HEK293 (cell line): ENCODE measurements around the gene INHA.

ENCODE experiments used
- BCL11A ChIP-seq: fragments of 450-650 bp; formaldehyde crosslinking; IDR thresholded peaks from 2 replicates; pipeline ENCODE4 v1.5.1; 2016; ENCODE audit warnings: low read depth, missing biosample characterization, missing genetic modification characterization
- GLIS1 ChIP-seq: fragments of 450-650 bp; formaldehyde crosslinking; IDR thresholded peaks from 2 replicates; pipeline ENCODE4 v1.5.1; 2016; ENCODE audit warnings: missing biosample characterization, missing genetic modification characterization
- KLF1 ChIP-seq: fragments of 450-650 bp; formaldehyde crosslinking; IDR thresholded peaks from 2 replicates; pipeline ENCODE4 v1.5.1; 2016; ENCODE audit warnings: missing biosample characterization, missing genetic modification characterization
- KLF10 ChIP-seq: fragments of 450-650 bp; IDR thresholded peaks from 2 replicates; pipeline ENCODE4 v1.5.1; 2018; ENCODE audit warnings: missing biosample characterization, mild to moderate bottlenecking, missing genetic modification characterization
- MZF1 ChIP-seq: fragments of 450-650 bp; formaldehyde crosslinking; IDR thresholded peaks from 2 replicates; pipeline ENCODE4 v1.5.1; 2017; ENCODE audit warnings: missing biosample characterization, missing genetic modification characterization, borderline replicate concordance
- SCRT1 ChIP-seq: fragments of 450-650 bp; formaldehyde crosslinking; IDR thresholded peaks from 2 replicates; pipeline ENCODE4 v1.5.1; 2016; ENCODE audit warnings: missing biosample characterization, missing genetic modification characterization, borderline replicate concordance
- SP3 ChIP-seq: fragments of 450-650 bp; formaldehyde crosslinking; IDR thresholded peaks from 2 replicates; pipeline ENCODE4 v1.5.1; 2016; ENCODE audit warnings: missing biosample characterization, missing genetic modification characterization
- SP7 ChIP-seq: fragments of 450-650 bp; formaldehyde crosslinking; IDR thresholded peaks from 2 replicates; pipeline ENCODE4 v1.5.1; 2016; ENCODE audit warnings: missing biosample characterization, missing genetic modification characterization
- ZBTB17 ChIP-seq: fragments of 450-650 bp; formaldehyde crosslinking; IDR thresholded peaks from 2 replicates; pipeline ENCODE4 v1.5.1; 2016; ENCODE audit warnings: missing biosample characterization, missing genetic modification characterization
- ZBTB48 ChIP-seq: fragments of 450-650 bp; formaldehyde crosslinking; IDR thresholded peaks from 2 replicates; pipeline ENCODE4 v1.5.1; 2016; ENCODE audit warnings: missing biosample characterization, missing genetic modification characterization
- ZBTB7A ChIP-seq: fragments of 450-650 bp; formaldehyde crosslinking; IDR thresholded peaks from 2 replicates; pipeline ENCODE4 v1.5.1; 2016; ENCODE audit warnings: low read depth, missing biosample characterization, missing genetic modification characterization
- ZBTB8A ChIP-seq: fragments of 450-650 bp; formaldehyde crosslinking; IDR thresholded peaks from 2 replicates; pipeline ENCODE4 v1.5.1; 2016; ENCODE audit warnings: missing biosample characterization, missing genetic modification characterization
- ZFP37 ChIP-seq: fragments of 450-650 bp; formaldehyde crosslinking; IDR thresholded peaks from 2 replicates; pipeline ENCODE4 v1.5.1; 2016; ENCODE audit warnings: missing biosample characterization, missing genetic modification characterization
- ZFP69B ChIP-seq: fragments of 450-650 bp; formaldehyde crosslinking; IDR thresholded peaks from 2 replicates; pipeline ENCODE4 v1.5.1; 2016; ENCODE audit warnings: missing biosample characterization, missing genetic modification characterization
- ZNF202 ChIP-seq: fragments of 450-650 bp; formaldehyde crosslinking; IDR thresholded peaks from 2 replicates; pipeline ENCODE4 v1.5.1; 2016; ENCODE audit warnings: missing biosample characterization, missing genetic modification characterization, borderline replicate concordance
- ZNF366 ChIP-seq: fragments of 450-650 bp; formaldehyde crosslinking; conservative IDR thresholded peaks from 2 replicates; pipeline ENCODE4 v1.5.1; 2016; ENCODE audit warnings: missing biosample characterization, missing genetic modification characterization
- ZNF510 ChIP-seq: fragments of 450-650 bp; formaldehyde crosslinking; IDR thresholded peaks from 2 replicates; pipeline ENCODE4 v1.5.1; 2018; ENCODE audit warnings: mild to moderate bottlenecking, missing genetic modification characterization, missing biosample characterization; ENCODE audit not compliant: insufficient replicate concordance
- ZNF514 ChIP-seq: fragments of 450-650 bp; formaldehyde crosslinking; IDR thresholded peaks from 2 replicates; pipeline ENCODE4 v1.5.1; 2016; ENCODE audit warnings: missing biosample characterization, missing genetic modification characterization
- ZNF571 ChIP-seq: fragments of 450-650 bp; formaldehyde crosslinking; IDR thresholded peaks from 2 replicates; pipeline ENCODE4 v1.5.0; 2017; ENCODE audit warnings: missing biosample characterization, missing genetic modification characterization
- ZXDB ChIP-seq: fragments of 450-650 bp; formaldehyde crosslinking; IDR thresholded peaks from 2 replicates; pipeline ENCODE4 v1.5.1; 2016; ENCODE audit warnings: missing biosample characterization, missing genetic modification characterization
- TF ChIP-seq, protein P1 (sequence below): fragments of 450-650 bp; formaldehyde crosslinking; IDR thresholded peaks from 2 replicates; pipeline ENCODE4 v1.5.0; 2017; ENCODE audit warnings: missing biosample characterization, missing genetic modification characterization, borderline replicate concordance
- TF ChIP-seq, protein P2 (sequence below): fragments of 450-650 bp; formaldehyde crosslinking; conservative IDR thresholded peaks from 2 replicates; pipeline ENCODE4 v1.5.1; 2016; ENCODE audit warnings: low read depth, missing biosample characterization, missing genetic modification characterization
- TF ChIP-seq, protein P3 (sequence below): fragments of 450-650 bp; formaldehyde crosslinking; IDR thresholded peaks from 2 replicates; pipeline ENCODE4 v1.5.1; 2016; ENCODE audit warnings: missing biosample characterization, missing genetic modification characterization
- TF ChIP-seq, protein P4 (sequence below): fragments of 450-650 bp; formaldehyde crosslinking; IDR thresholded peaks from 2 replicates; pipeline ENCODE4 v1.5.1; 2016; ENCODE audit warnings: missing biosample characterization, missing genetic modification characterization
- TF ChIP-seq, protein P5 (sequence below): fragments of 450-650 bp; formaldehyde crosslinking; IDR thresholded peaks from 2 replicates; pipeline ENCODE4 v1.5.1; 2017; ENCODE audit warnings: missing biosample characterization, missing genetic modification characterization

The INHA gene

DNA sequence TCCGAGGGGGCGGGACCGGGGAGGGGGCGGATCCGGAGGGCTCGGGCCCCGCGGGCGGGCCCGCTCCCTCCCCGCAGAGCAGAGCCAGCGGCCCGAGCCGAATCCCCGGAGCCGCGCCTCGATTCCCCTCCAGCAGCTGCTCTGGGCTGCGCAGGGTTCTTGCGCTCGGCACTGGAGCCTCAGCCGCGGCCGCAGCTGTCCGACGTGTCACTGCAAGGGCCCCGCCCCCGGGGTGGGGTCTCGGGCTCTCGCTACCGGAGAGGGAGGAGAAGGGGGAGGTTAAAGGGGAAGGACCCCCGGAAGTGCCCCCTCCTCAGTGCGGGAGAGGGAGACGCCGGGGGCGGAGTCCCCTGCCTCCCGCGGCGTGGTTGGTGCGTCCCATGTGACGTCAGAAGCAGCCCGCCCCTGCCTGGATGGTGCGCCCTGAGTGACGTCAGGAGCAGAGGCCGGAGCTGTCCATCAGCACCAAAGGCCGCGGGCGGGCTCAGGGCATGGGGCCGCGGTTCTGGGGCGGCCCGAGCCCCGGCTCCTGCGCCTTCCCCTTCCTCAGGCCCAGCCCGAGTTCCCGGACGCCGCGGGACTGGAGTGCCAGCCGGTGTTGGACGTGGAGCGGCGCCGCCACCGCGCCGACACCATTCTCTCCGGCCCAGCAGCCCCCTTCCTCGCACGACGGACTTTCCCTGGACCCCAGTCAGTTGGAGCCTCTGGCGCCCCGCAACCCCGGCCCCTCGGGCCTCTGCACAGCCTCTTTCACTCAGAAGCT, 28.3 kb upstream of the INHA start, which contains the start of the genes CHPF and TMEM198 (continued):
- TF ChIP-seq, protein P1, sequence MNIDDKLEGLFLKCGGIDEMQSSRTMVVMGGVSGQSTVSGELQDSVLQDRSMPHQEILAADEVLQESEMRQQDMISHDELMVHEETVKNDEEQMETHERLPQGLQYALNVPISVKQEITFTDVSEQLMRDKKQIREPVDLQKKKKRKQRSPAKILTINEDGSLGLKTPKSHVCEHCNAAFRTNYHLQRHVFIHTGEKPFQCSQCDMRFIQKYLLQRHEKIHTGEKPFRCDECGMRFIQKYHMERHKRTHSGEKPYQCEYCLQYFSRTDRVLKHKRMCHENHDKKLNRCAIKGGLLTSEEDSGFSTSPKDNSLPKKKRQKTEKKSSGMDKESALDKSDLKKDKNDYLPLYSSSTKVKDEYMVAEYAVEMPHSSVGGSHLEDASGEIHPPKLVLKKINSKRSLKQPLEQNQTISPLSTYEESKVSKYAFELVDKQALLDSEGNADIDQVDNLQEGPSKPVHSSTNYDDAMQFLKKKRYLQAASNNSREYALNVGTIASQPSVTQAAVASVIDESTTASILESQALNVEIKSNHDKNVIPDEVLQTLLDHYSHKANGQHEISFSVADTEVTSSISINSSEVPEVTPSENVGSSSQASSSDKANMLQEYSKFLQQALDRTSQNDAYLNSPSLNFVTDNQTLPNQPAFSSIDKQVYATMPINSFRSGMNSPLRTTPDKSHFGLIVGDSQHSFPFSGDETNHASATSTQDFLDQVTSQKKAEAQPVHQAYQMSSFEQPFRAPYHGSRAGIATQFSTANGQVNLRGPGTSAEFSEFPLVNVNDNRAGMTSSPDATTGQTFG (tag by site-specific recombination), result no peak
- TF ChIP-seq, protein P2, sequence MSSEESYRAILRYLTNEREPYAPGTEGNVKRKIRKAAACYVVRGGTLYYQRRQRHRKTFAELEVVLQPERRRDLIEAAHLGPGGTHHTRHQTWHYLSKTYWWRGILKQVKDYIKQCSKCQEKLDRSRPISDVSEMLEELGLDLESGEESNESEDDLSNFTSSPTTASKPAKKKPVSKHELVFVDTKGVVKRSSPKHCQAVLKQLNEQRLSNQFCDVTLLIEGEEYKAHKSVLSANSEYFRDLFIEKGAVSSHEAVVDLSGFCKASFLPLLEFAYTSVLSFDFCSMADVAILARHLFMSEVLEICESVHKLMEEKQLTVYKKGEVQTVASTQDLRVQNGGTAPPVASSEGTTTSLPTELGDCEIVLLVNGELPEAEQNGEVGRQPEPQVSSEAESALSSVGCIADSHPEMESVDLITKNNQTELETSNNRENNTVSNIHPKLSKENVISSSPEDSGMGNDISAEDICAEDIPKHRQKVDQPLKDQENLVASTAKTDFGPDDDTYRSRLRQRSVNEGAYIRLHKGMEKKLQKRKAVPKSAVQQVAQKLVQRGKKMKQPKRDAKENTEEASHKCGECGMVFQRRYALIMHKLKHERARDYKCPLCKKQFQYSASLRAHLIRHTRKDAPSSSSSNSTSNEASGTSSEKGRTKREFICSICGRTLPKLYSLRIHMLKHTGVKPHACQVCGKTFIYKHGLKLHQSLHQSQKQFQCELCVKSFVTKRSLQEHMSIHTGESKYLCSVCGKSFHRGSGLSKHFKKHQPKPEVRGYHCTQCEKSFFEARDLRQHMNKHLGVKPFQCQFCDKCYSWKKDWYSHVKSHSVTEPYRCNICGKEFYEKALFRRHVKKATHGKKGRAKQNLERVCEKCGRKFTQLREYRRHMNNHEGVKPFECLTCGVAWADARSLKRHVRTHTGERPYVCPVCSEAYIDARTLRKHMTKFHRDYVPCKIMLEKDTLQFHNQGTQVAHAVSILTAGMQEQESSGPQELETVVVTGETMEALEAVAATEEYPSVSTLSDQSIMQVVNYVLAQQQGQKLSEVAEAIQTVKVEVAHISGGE (tag by site-specific recombination), result peak; percentile 96
- TF ChIP-seq ZFP37 (tag by site-specific recombination) (peak; percentile 60; the same call in 1 of the 2 replicates), BCL11A (peak; percentile 77; the same call in 1 of the 2 replicates), ZNF202 (tag by site-specific recombination) (no peak), ZBTB48 (tag by site-specific recombination) (0 out of 2 replicates have a peak, but pooled peaks have one; percentile 54), KLF1 (peak; percentile 66; the same call in 1 of the 2 replicates), ZNF366 (tag by site-specific recombination) (no peak; the same call in 1 of the 2 replicates), SP3 (tag by site-specific recombination) (peak; percentile 96), ZFP69B (tag by site-specific recombination) (0 out of 2 replicates have a peak, but pooled peaks have one; percentile 22), ZNF514 (tag by site-specific recombination) (no peak), KLF10 (tag by site-specific recombination) (peak; percentile 80), GLIS1 (peak; percentile 80), ZBTB8A (tag by site-specific recombination) (peak; percentile 80), ZBTB17 (peak; percentile 85), ZNF571 (tag by site-specific recombination) (no peak), MZF1 (no peak), ZNF510 (no peak), ZBTB7A (peak; percentile 97), ZXDB (tag by site-specific recombination) (peak; percentile 65), SP7 (tag by site-specific recombination) (0 out of 2 replicates have a peak, but pooled peaks have one; percentile 60), SCRT1 (tag by site-specific recombination) (no peak)
- TF ChIP-seq, protein P3, sequence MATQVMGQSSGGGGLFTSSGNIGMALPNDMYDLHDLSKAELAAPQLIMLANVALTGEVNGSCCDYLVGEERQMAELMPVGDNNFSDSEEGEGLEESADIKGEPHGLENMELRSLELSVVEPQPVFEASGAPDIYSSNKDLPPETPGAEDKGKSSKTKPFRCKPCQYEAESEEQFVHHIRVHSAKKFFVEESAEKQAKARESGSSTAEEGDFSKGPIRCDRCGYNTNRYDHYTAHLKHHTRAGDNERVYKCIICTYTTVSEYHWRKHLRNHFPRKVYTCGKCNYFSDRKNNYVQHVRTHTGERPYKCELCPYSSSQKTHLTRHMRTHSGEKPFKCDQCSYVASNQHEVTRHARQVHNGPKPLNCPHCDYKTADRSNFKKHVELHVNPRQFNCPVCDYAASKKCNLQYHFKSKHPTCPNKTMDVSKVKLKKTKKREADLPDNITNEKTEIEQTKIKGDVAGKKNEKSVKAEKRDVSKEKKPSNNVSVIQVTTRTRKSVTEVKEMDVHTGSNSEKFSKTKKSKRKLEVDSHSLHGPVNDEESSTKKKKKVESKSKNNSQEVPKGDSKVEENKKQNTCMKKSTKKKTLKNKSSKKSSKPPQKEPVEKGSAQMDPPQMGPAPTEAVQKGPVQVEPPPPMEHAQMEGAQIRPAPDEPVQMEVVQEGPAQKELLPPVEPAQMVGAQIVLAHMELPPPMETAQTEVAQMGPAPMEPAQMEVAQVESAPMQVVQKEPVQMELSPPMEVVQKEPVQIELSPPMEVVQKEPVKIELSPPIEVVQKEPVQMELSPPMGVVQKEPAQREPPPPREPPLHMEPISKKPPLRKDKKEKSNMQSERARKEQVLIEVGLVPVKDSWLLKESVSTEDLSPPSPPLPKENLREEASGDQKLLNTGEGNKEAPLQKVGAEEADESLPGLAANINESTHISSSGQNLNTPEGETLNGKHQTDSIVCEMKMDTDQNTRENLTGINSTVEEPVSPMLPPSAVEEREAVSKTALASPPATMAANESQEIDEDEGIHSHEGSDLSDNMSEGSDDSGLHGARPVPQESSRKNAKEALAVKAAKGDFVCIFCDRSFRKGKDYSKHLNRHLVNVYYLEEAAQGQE (tag by site-specific recombination), result peak; percentile 98
- TF ChIP-seq, protein P4, sequence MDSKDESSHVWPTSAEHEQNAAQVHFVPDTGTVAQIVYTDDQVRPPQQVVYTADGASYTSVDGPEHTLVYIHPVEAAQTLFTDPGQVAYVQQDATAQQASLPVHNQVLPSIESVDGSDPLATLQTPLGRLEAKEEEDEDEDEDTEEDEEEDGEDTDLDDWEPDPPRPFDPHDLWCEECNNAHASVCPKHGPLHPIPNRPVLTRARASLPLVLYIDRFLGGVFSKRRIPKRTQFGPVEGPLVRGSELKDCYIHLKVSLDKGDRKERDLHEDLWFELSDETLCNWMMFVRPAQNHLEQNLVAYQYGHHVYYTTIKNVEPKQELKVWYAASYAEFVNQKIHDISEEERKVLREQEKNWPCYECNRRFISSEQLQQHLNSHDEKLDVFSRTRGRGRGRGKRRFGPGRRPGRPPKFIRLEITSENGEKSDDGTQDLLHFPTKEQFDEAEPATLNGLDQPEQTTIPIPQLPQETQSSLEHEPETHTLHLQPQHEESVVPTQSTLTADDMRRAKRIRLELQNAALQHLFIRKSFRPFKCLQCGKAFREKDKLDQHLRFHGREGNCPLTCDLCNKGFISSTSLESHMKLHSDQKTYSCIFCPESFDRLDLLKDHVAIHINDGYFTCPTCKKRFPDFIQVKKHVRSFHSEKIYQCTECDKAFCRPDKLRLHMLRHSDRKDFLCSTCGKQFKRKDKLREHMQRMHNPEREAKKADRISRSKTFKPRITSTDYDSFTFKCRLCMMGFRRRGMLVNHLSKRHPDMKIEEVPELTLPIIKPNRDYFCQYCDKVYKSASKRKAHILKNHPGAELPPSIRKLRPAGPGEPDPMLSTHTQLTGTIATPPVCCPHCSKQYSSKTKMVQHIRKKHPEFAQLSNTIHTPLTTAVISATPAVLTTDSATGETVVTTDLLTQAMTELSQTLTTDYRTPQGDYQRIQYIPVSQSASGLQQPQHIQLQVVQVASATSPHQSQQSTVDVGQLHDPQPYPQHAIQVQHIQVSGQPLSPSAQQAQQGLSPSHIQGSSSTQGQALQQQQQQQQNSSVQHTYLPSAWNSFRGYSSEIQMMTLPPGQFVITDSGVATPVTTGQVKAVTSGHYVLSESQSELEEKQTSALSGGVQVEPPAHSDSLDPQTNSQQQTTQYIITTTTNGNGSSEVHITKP (tag by site-specific recombination), result peak; percentile 99
- TF ChIP-seq, protein P5, sequence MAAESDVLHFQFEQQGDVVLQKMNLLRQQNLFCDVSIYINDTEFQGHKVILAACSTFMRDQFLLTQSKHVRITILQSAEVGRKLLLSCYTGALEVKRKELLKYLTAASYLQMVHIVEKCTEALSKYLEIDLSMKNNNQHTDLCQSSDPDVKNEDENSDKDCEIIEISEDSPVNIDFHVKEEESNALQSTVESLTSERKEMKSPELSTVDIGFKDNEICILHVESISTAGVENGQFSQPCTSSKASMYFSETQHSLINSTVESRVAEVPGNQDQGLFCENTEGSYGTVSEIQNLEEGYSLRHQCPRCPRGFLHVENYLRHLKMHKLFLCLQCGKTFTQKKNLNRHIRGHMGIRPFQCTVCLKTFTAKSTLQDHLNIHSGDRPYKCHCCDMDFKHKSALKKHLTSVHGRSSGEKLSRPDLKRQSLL, result peak; percentile 94
